UCSD-AML1 (cell line): ENCODE data around the gene LRP1B.

Source experiments
- DNase-seq: peaks from one replicate; lab custom pipeline; 2025; ENCODE audit not compliant: unreplicated experiment; lab: John Stamatoyannopoulos, UW

LRP1B gene

DNA sequence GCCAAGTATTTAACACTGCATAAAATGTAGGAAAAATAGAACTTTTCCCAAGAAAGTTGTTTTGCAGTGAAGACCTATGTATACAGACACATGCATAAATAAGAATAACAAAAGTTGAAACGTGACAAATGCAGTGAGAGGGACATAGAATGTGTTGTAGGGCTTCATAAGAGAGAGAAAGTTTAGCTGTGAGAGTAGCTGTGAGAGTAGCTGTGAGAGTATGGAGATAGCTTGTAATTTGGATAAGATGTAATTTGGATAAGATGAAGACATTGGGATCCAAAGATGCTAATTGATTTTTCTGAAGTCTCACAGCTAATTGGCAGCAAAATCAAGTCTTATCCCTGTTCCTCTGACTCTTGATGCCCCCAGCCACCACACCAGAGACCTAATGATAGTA is 170.9 kb downstream of the LRP1B start:
- DNase-seq = no peak

GRCh38 chr2:141959016-141959415 is 171.8 kb downstream of the LRP1B start:
- no peak for DNase-seq

GRCh38 chr2:141957827-141958450 is 172.9 kb downstream of the LRP1B start:
- DNase-seq = no peak

DNA sequence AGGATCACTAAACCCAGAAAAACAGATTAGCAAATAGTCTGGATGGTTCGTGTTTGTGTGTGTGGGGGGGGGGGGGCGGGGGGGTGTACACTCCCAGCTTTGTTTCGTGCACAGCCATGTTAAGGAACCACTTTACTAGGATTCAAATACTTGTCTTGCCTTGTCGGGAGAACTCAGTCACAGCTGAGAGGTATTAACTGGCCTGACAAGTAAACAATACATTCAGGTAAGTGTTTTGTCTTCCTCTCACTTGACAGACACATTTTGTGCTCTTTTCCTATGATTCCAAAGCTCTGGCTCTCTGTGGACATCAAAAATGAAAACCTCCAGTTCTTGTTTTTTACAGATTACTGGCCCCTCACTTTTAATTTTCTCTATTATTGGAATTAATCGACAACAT is 173.5 kb downstream of the LRP1B start:
- DNase-seq = no peak

GRCh38 chr2:141947396-141948114 is 183.3 kb downstream of the LRP1B start:
- no peak for DNase-seq

GRCh38 chr2:141946016-141946415 is 184.8 kb downstream of the LRP1B start:
- DNase-seq = no peak

DNA sequence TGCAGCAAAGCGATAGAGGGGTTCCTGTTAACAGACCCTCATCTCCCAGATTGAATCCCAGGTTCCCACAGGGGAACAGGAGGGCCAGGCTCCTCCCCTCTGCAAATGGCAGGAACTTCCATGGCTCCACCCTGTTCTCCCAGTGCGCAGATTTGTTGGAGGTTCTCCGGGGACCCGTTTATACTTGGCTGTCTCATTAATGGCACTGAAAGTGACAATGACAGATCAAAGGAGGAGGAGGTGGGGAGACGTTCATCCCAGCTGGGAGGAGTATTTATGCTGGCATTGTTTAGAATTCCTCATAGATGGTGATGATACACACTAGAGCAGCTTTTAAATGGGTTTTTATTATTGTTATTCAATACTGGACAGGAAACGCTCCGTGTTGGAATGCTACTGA is 186.9 kb downstream of the LRP1B start:
- no peak for DNase-seq

DNA sequence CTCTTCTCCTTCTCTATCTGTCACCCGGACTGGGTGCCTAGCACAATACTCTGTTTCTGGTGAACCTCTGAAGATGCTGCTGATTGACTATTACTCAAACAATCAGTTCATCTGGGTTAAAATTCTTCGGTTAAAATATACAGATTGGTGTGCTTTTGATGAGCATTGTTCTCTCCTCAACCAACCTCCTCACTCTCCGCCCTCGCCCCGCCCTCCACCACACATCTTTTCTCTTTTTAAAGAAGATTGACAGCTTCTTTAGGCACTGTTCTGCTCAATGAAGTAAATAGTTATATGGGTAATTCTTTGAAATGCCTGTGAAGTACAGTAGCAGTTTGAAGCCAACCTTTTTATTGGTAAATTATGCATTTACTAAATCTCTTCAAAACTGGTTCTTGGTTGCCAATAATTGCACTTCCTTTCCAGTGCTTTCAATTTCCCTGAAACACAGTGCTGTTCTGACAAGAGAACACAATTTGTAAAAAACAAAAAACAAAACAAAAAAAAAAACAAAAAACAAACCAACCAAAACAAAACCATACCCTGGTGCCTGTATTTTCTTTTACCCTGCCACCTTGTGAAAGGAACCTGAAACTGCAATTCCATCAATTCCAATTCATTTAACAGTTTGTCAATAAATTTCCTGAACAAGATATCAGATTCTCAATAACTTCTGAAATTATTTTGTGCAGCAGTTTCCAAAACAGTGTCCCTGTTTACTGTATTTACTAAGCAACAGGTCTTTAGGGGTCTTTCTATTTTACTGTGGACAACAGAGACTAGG is 188.6 kb downstream of the LRP1B start:
- no peak for DNase-seq

- no peak for DNase-seq
Measured at GRCh38 chr2:141941210-141941714, 189.6 kb downstream of the LRP1B start.

DNA sequence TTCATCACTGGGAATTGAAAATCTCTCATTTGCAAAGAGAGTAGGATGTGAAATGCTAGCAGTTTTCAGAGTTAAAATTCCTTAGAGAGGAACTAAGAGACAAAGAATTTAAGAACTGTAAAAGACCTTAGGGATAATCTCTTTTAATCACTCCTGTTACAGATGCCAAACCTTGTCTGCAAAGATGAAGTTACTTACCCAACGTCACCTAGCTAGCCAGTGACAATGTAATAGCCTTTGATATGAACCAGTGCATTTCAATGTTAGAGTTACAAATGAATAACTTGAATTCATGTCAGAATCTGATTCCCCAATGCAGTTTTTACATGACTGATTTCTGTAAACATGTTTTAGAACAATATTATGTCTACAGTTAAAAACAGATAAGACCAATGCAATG is 190.1 kb downstream of the LRP1B start:
- DNase-seq = no peak

- no peak for DNase-seq
Measured at GRCh38 chr2:141933226-141933625, 197.6 kb downstream of the LRP1B start.

DNA sequence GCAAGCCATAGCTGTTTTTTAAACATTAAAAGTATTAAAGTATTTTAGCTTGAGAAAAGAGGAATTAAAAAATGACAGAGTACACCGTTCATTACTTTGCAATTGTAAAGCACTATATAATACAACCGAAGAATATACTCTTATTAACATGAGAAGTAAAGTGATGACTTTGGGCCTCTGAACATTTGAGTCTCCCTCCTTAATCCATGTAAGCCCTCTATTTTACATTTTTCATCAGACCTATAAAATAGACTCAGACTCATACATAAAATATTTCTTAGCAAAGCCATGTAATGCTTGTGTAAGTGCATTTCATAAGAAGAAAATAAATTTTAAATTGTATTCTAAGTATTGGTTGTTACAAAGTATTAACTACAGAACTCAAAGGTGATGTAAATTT is 198.6 kb downstream of the LRP1B start:
- no peak for DNase-seq

- DNase-seq = no peak
Measured at GRCh38 chr2:141931797-141932196, 199.0 kb downstream of the LRP1B start.

GRCh38 chr2:141930803-141931202 is 200.0 kb downstream of the LRP1B start:
- no peak for DNase-seq

DNA sequence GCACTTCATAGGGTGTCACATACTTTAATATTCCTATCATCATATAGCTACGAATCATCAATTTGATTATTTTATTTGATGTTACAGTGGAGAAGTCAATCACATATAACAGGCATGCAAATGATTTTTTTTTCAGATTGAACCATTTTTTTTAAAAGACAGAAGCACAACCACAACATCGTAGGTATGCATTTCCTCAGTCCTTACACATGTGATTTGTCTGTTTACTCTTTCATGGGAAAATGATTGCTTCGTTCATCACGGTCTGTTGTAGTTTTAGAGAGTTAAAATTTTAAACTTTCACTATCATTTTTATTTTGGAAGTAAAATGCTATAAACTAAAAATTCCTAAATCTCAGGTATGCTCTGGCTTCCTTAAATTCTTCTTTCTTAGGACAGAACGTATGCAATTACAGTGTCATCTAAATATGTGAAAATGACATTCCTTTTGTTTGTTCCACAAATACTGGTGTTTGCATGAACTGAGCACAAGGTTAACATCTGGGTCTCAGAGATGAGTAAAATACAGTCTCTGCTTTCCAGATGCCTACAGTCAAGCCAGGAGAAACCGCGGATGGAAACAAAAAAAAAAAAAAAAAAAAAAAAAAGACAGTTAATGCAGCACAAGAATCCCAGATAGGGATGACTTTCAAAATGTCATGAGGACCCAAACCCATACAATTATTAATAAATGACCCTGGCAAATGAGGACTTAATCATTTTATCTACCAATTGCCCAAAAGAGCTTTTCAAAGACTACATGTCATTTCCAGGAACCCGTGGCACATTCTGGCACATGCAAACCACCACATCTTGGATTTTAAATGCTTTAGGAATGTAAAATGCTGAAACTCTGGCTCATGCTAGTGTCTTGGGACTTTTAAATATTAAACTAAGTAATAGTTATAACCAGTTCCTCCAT is 201.2 kb downstream of the LRP1B start:
- no peak for DNase-seq

DNA sequence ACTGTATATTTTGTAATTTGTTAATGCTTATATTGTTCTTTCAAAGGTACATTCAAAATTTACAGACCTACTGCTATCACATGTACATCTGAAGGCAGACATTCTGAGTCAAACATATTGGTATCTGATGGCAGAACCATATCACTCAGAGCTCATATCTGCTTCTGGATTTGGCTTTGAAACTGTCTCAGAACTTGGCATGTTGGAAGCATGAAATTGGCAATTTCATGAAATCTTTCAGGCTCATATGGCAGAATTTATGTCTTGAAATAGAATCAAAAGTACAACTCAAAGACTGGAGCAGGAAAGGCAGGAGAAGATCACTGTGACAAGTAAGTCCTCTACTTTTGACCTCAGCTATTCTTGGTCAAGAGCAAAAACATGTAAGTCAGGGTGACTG is 202.3 kb downstream of the LRP1B start:
- DNase-seq = no peak

- DNase-seq = no peak
Measured at GRCh38 chr2:141927536-141927935, 203.3 kb downstream of the LRP1B start.

GRCh38 chr2:141925511-141925910 is 205.3 kb downstream of the LRP1B start:
- no peak for DNase-seq

DNA sequence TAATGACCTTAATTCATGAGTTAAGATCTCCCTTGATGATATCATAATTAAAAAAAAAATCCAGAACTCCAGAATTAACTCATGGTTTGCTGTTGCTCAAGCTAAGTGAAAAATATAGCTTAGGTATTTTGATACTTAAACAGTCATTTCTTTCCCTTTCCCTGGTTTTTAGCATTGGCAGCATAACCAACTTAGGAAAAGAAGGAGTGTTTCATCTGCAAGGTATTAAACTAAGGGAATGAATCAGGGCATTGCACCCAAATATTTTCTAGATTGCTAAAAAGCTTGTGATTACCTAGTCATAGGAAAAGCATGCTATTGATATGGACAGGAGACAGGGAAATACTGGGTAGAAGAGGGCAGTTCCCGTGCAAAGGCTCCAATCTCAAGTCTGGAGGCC is 207.2 kb downstream of the LRP1B start:
- DNase-seq = no peak

GRCh38 chr2:141911485-141912066 is 219.2 kb downstream of the LRP1B start:
- DNase-seq = peak; percentile 5

DNA sequence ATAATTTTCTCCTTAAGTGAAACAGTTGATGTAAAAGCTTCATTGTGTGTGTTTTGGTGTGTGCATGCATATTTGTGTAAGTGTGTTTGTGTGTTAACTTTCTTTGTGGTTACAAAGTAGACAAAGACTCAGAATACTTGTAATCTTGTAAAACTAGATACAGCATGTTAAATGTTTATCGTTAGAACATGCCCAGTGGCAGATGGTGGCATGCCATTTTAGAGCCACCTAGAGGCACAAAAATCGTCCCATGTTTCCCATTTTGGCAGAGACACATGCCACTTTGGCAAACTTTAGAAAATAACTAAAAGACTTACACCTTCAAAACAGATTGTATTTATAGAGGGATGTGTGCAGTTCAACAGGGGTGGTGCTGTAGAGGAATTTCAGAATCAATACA is 224.1 kb downstream of the LRP1B start:
- no peak for DNase-seq
